ENCODE measurements around the gene SIPA1L3.

SIPA1L3 gene

DNA sequence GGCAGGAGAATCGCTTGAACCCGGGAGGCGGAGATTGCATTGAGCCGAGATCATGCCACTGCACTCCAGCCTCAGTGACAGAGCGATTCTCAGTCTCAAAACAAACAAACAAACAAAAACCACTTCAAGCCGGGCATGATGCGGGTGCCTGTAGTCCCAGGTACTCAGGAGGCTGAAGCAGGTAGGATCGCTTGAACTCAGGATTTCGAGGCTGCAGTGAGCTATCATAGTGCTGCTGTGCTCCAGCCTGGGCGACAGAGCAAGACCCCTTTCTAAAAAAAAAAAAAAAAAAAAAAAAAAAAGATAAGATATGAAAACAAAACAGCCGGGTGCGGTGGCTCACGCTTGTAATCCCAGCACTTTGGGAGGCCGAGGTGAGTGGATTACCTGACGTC, 336.3 kb downstream of the SIPA1L3 start:
- Histone ChIP-seq H3K27ac (ENCODE audit: insufficient read depth, low read depth, low read length, poor library complexity, severe bottlenecking) (no peak overlapping the region), H3K9me3 (ENCODE audit: control insufficient read depth, low read length) (no peaks in the 10 kb centered on the region), H3K27me3 (ENCODE audit: control insufficient read depth, insufficient read depth, low read length, poor library complexity, severe bottlenecking) (peaks cover 4% of the 10 kb centered on the region), H3K36me3 (ENCODE audit: control insufficient read depth, insufficient read depth, low read length) (no peaks in the 10 kb centered on the region), H3K4me1 (ENCODE audit: control insufficient read depth, insufficient read depth, low read length) (no peaks in the 10 kb centered on the region), H3K4me3 (ENCODE audit: insufficient read depth, low read depth, low read length) (no peak overlapping the region)
- WGBS, 2 experiments: 84 to 85% methylated on average over 14 to 15 of the region's 15 CpGs

DNA sequence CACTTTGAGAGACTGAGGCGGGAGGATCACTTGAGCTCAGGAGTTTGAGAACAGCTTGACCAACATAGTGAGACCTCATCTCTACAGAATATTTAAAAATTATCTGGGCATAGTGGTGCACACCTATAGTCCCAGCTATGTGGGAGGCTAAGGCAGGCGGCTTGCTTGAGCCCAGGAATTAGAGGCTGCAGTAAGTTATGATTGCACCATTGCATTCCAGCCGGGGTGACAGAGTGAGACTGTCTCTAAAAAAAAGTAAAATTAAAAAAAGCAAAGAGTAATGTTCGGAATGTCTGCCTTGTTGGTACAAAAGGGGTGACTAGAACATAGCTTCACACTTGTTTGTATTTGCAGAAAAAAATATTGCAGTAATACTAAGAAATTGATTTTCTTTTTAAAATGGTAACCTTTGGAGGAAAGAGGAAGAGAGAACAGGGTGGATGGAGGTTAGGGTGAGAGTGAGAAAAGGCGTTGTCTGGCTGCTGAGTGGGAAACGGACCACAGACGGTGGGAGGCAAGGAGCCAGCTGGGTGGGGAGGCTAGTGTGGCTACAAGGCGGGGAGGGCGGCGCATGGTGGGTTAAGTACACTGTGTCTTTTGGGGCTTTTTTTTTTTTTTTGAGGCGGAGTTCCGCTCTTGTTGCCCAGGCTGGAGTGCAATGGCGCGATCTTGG, 339.0 kb downstream of the SIPA1L3 start:
- Histone ChIP-seq H3K4me1 (ENCODE audit: control insufficient read depth, insufficient read depth, low read length) (peaks cover 1% of the 10 kb centered on the region), H3K36me3 (ENCODE audit: control insufficient read depth, insufficient read depth, low read length) (no peaks in the 10 kb centered on the region), H3K9me3 (ENCODE audit: control insufficient read depth, low read length) (no peaks in the 10 kb centered on the region), H3K27me3 (ENCODE audit: control insufficient read depth, insufficient read depth, low read length, poor library complexity, severe bottlenecking) (peaks cover 4% of the 10 kb centered on the region), H3K27ac (ENCODE audit: insufficient read depth, low read depth, low read length, poor library complexity, severe bottlenecking) (no peak overlapping the region), H3K4me3 (ENCODE audit: insufficient read depth, low read depth, low read length) (no peak overlapping the region)
- WGBS, 2 experiments: 88 to 92% methylated on average over 14 of the region's 14 CpGs

DNA sequence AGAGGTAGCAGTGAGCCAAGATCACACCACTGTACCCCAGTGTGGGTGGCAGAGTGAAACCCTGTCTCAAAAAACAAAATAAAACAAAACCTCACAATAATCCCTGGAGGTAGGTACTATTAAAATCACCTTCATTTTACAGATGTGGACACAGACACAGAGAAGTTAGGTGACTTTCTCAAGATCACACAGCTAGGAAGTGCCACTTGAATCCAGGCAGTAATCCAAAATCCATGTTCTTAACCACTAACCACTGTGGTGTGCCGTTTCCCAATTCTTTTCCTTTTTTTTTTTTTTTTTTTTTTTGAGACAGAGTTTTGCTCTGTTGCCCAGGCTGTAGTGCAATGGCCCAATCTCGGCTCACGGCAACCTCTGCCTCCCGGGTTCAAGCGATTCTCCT, 340.1 kb downstream of the SIPA1L3 start:
- 74 to 75% methylated on average over 5 of the region's 5 CpGs for WGBS, 2 experiments
- H3K27ac ChIP-seq (ENCODE audit: insufficient read depth, low read depth, low read length, poor library complexity, severe bottlenecking): no peak overlapping the region

DNA sequence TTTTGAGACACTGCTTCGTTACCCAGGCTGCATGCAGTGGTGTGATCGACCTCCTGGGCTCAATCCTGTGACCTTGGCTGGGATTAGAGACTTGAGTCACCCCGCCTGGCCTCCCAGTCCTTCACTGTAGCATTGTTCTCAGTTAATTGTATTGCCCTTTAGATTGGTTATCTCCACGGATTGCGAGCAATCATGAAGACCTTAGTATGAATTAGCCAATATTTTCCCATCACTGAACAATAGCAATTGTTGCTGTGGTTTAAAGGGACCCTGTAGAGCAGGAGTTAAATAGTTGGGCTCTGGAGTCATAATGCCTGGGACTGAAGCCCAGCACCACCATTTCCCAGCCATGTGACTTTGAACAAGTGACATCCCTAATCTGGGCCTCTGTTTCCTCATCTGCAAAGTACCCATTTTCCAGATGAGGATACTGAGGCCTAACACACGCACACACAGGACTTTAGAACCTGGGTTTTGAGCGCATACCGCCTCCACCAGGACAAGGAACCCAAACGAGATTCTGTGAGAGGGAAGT, 340.8 kb downstream of the SIPA1L3 start:
- H3K36me3 ChIP-seq (ENCODE audit: control insufficient read depth, insufficient read depth, low read length): no peaks in the 10 kb centered on the region
- no peak overlapping the region for H3K4me3 ChIP-seq (ENCODE audit: insufficient read depth, low read depth, low read length)
- H3K27me3 ChIP-seq (ENCODE audit: control insufficient read depth, insufficient read depth, low read length, poor library complexity, severe bottlenecking): peaks cover 4% of the 10 kb centered on the region
- H3K9me3 ChIP-seq (ENCODE audit: control insufficient read depth, low read length): no peaks in the 10 kb centered on the region
- peaks cover 20% of the 10 kb centered on the region for H3K4me1 ChIP-seq (ENCODE audit: control insufficient read depth, insufficient read depth, low read length)
- WGBS, 2 experiments: 90 to 93% methylated on average over 9 of the region's 9 CpGs
- H3K27ac ChIP-seq (ENCODE audit: insufficient read depth, low read depth, low read length, poor library complexity, severe bottlenecking): no peak overlapping the region

More for the DNA sequence above, 340.1 kb downstream of the SIPA1L3 start:
- Histone ChIP-seq H3K4me3 (ENCODE audit: insufficient read depth, low read depth, low read length) (no peak overlapping the region), H3K36me3 (ENCODE audit: control insufficient read depth, insufficient read depth, low read length) (no peaks in the 10 kb centered on the region), H3K4me1 (ENCODE audit: control insufficient read depth, insufficient read depth, low read length) (peaks cover 13% of the 10 kb centered on the region), H3K27me3 (ENCODE audit: control insufficient read depth, insufficient read depth, low read length, poor library complexity, severe bottlenecking) (peaks cover 4% of the 10 kb centered on the region), H3K9me3 (ENCODE audit: control insufficient read depth, low read length) (no peaks in the 10 kb centered on the region)

DNA sequence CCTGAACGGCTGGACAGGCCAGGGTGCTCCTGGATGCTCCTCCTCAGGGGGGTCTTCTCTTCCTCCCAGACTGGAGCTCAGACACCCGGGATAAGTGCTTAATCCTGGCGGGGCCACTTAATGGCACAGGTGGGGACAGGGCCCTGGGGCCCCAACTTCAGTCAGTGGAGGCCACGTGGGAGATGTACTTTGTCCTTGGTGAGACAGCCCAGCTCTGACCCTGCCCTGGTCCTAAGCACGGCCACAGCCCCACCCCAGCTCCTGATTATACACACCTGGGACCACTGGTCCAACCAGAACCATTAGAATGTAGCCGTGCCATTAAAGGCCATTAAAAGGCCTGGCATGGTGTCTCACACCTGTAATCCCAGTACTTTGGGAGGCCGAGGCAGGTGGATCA, 341.4 kb downstream of the SIPA1L3 start:
- no peaks in the 10 kb centered on the region for H3K36me3 ChIP-seq (ENCODE audit: control insufficient read depth, insufficient read depth, low read length)
- H3K9me3 ChIP-seq (ENCODE audit: control insufficient read depth, low read length): no peaks in the 10 kb centered on the region
- peaks cover 4% of the 10 kb centered on the region for H3K27me3 ChIP-seq (ENCODE audit: control insufficient read depth, insufficient read depth, low read length, poor library complexity, severe bottlenecking)
- H3K27ac ChIP-seq (ENCODE audit: insufficient read depth, low read depth, low read length, poor library complexity, severe bottlenecking): no peak overlapping the region
- WGBS, 2 experiments: 88 to 92% methylated on average over 7 of the region's 7 CpGs
- H3K4me3 ChIP-seq (ENCODE audit: insufficient read depth, low read depth, low read length): no peak overlapping the region
- peaks cover 26% of the 10 kb centered on the region for H3K4me1 ChIP-seq (ENCODE audit: control insufficient read depth, insufficient read depth, low read length)

DNA sequence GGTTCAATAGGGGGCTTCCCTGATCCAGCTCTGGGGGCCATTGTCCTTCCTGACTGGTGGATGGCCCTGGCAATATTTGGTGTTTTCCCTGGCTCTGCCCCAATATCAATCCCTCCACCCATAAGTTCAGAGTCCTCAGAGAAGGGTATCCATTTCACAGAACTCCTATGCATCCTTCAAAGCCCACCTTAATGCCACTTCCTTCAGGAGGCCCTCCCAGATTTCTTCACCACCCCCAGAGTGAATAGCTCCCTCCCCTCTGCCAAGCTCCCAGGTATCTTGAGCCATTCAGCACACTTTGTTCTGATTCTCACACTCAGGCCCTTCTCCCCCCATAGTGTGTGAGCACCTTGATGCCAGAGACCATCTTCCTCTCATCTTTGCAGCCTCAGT, 343.4 kb downstream of the SIPA1L3 start:
- Histone ChIP-seq H3K4me3 (ENCODE audit: insufficient read depth, low read depth, low read length) (no peak overlapping the region), H3K27ac (ENCODE audit: insufficient read depth, low read depth, low read length, poor library complexity, severe bottlenecking) (no peak overlapping the region)

DNA sequence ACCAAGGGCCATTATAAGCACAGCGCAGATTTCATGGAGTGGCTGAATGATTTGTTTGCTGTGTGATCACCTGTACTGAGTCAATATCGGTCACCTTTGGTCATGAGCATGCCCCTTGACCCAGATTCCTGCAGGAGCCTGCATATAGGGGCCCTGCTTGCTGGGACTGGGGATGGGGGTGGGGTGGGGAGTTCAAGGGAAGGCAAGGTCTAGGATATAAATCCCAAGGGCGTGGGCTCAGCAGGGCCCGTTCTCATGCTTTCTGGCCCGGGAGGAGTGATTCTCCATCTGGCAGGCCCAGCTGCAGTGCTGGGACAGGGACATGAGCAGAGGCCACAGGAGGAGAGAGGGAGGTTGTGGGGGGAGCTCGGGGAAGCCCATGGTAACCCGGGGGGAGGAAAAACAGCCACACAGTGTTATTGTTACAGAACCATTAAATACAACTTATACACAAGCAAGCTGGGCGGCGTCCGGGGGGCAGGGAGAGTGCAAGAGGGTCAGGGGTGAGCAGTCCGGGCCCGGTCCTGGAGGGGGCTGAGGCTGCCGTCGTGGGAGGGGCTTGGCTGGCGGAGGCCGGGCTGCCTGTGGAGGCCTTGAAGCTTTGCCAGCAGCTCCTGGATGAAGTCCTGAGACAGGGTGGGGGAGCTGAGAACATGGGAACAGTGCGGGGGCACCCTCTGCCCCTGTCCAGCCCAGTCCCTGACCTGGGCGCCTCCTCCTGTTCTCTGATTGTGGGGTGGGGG, 344.0 kb downstream of the SIPA1L3 start:
- Histone ChIP-seq H3K9me3 (ENCODE audit: control insufficient read depth, low read length) (no peaks in the 10 kb centered on the region), H3K4me1 (ENCODE audit: control insufficient read depth, insufficient read depth, low read length) (peaks cover 27% of the 10 kb centered on the region), H3K4me3 (ENCODE audit: insufficient read depth, low read depth, low read length) (no peak overlapping the region), H3K27me3 (ENCODE audit: control insufficient read depth, insufficient read depth, low read length, poor library complexity, severe bottlenecking) (peaks cover 11% of the 10 kb centered on the region), H3K27ac (ENCODE audit: insufficient read depth, low read depth, low read length, poor library complexity, severe bottlenecking) (no peak overlapping the region), H3K36me3 (ENCODE audit: control insufficient read depth, insufficient read depth, low read length) (no peaks in the 10 kb centered on the region)
- WGBS, 2 experiments: 25 to 27% methylated on average over 17 to 18 of the region's 18 CpGs

More for the DNA sequence above, 343.4 kb downstream of the SIPA1L3 start:
- no peaks in the 10 kb centered on the region for H3K9me3 ChIP-seq (ENCODE audit: control insufficient read depth, low read length)
- peaks cover 6% of the 10 kb centered on the region for H3K27me3 ChIP-seq (ENCODE audit: control insufficient read depth, insufficient read depth, low read length, poor library complexity, severe bottlenecking)
- H3K4me1 ChIP-seq (ENCODE audit: control insufficient read depth, insufficient read depth, low read length): peaks cover 27% of the 10 kb centered on the region
- no peaks in the 10 kb centered on the region for H3K36me3 ChIP-seq (ENCODE audit: control insufficient read depth, insufficient read depth, low read length)

DNA sequence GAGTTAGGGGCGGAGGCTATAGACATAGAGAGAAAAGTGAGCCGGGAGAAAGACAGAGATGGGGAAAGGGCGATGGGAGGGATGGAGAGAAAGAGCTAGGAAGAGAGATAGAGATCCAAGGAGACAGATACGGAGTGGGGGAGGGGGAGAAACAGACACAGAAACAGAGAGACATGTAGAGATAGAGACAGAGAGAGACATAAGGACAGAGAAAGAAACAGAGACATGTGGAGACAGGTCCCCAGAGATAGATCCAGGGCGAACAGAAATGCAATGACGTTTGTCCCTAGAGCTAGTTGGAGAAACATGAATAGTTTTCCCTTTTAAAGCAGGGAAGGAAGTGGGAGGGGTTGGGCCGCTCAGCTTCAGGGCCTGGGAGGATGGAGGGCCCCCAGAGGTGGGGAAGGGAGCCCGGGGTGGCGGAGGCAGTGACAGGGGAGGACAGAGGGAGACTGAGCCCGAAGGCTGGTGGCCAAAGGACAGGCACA, 344.6 kb downstream of the SIPA1L3 start:
- peaks cover 17% of the 10 kb centered on the region for H3K27me3 ChIP-seq (ENCODE audit: control insufficient read depth, insufficient read depth, low read length, poor library complexity, severe bottlenecking)
- no peaks in the 10 kb centered on the region for H3K36me3 ChIP-seq (ENCODE audit: control insufficient read depth, insufficient read depth, low read length)
- H3K9me3 ChIP-seq (ENCODE audit: control insufficient read depth, low read length): no peaks in the 10 kb centered on the region
- WGBS, 2 experiments: 31 to 32% methylated on average over 10 of the region's 10 CpGs
- no peak overlapping the region for H3K4me3 ChIP-seq (ENCODE audit: insufficient read depth, low read depth, low read length)
- H3K4me1 ChIP-seq (ENCODE audit: control insufficient read depth, insufficient read depth, low read length): peaks cover 27% of the 10 kb centered on the region
- no peak overlapping the region for H3K27ac ChIP-seq (ENCODE audit: insufficient read depth, low read depth, low read length, poor library complexity, severe bottlenecking)

DNA sequence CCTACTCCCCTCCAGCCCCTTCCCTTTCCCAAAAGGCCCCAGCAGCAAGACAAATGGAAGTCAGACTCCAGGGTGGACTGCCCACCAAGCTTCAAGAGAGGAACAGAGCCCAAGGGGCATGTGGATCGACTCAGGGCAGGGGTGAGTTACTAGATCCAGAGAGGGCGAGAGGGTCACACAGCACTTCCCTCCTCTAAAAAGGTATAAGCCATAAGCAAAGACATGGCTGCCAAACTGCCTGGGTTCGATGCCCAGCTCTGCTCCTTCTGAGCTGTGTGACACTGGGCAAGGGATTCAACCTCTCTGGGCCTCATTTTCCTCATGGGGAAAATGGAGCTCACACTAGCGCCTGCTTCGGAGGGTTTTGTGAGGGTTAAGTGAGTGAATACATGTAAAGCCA, 345.4 kb downstream of the SIPA1L3 start:
- Histone ChIP-seq H3K4me1 (ENCODE audit: control insufficient read depth, insufficient read depth, low read length) (peaks cover 27% of the 10 kb centered on the region), H3K4me3 (ENCODE audit: insufficient read depth, low read depth, low read length) (no peak overlapping the region), H3K27ac (ENCODE audit: insufficient read depth, low read depth, low read length, poor library complexity, severe bottlenecking) (no peak overlapping the region), H3K27me3 (ENCODE audit: control insufficient read depth, insufficient read depth, low read length, poor library complexity, severe bottlenecking) (peaks cover 24% of the 10 kb centered on the region), H3K9me3 (ENCODE audit: control insufficient read depth, low read length) (no peaks in the 10 kb centered on the region), H3K36me3 (ENCODE audit: control insufficient read depth, insufficient read depth, low read length) (no peaks in the 10 kb centered on the region)
- 80 to 82% methylated on average over 5 of the region's 5 CpGs for WGBS, 2 experiments

DNA sequence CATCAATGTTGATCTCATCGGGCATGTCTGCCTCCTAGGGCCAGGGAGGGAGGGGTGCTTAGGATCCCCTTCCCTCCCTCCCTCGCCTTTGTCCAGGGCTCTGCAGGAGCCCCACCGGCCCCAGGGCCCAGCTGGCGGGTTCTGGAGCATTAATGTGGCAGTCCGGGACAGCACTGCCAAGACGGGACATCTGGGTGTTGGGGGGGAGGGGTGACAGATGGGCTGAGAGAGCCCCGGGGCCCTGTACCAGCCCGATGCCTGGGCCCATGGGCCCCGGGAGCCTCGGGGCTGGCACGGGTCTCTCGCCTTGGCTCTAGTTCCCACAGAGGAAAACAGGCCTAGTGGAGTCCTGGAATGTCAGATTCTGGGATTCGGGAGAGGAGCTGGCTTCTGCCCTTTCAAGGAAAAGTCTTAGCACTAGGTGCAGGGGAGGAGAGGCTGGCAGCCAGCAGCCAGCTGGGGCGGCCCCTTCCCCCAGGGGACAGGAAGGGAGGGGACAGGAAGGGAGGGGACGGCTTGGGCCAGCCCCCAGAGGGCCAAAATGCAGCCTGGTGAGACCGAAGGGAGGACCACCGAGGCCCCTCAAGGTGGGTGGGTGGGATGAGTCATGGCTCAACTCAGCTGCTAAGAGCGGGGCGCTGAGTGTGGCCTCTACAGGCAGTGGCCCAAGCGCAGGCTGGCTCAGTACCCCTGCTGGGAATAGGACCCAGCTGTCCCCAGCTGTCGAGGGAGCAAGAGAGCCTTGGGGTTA, 346.1 kb downstream of the SIPA1L3 start:
- H3K9me3 ChIP-seq (ENCODE audit: control insufficient read depth, low read length): no peaks in the 10 kb centered on the region
- H3K4me1 ChIP-seq (ENCODE audit: control insufficient read depth, insufficient read depth, low read length): peaks cover 27% of the 10 kb centered on the region
- peak overlapping the region; percentile 11 for H3K27ac ChIP-seq (ENCODE audit: insufficient read depth, low read depth, low read length, poor library complexity, severe bottlenecking)
- H3K36me3 ChIP-seq (ENCODE audit: control insufficient read depth, insufficient read depth, low read length): no peaks in the 10 kb centered on the region
- WGBS, 2 experiments: 28% methylated on average over 21 of the region's 21 CpGs
- H3K27me3 ChIP-seq (ENCODE audit: control insufficient read depth, insufficient read depth, low read length, poor library complexity, severe bottlenecking): peaks cover 24% of the 10 kb centered on the region
- H3K4me3 ChIP-seq (ENCODE audit: insufficient read depth, low read depth, low read length): no peak overlapping the region
